Activated CD4-positive, alpha-beta T cell treated with anti-CD3 and anti-CD28 coated beads, Interleukin-2, amount 10 ng/mL, durations not matched to agents 24 days and 14 days (primary cell): ENCODE measurements around the gene SPCS2. TPM values are rescaled to one million over a fixed set of nuclear protein-coding genes. Genes with fewer than 3 reads are reported as not detected.

Experiments used
- DNase-seq: peaks from one replicate; pipeline ENCODE4 v3.0.0; 2022
- H3K27ac Mint-ChIP-seq: one replicate; pipeline ENCODE4 v1.8.0; 2022; ENCODE audit warnings: mild to moderate bottlenecking, mixed read lengths
- H3K27me3 Mint-ChIP-seq: one replicate; pipeline ENCODE4 v1.8.0; 2022; ENCODE audit warnings: mixed read lengths
- H3K36me3 Mint-ChIP-seq: one replicate; pipeline ENCODE4 v1.8.0; 2022; ENCODE audit warnings: low read depth, mild to moderate bottlenecking, mixed read lengths
- H3K4me1 Mint-ChIP-seq: one replicate; pipeline ENCODE4 v1.8.0; 2021; ENCODE audit warnings: mixed read lengths
- H3K4me3 Mint-ChIP-seq: one replicate; pipeline ENCODE4 v1.8.0; 2022; ENCODE audit warnings: mild to moderate bottlenecking, moderate library complexity, mixed read lengths
- H3K9me3 Mint-ChIP-seq: one replicate; pipeline ENCODE4 v1.8.0; 2021; ENCODE audit warnings: mixed read lengths
- intact Hi-C: fragments of 100-400 bp; cut with micrococcal nuclease; formaldehyde crosslinking; loops from one replicate; pipeline ENCODE4 v1.15.1; 2023
- total RNA-seq: library from RNA; stranded (reverse); gene quantifications from 2 replicates; pipeline ENCODE4 v1.2.3, GENCODE V29; 2022

Gene SPCS2
- total RNA-seq, 1 donor from 2014 or later: 154 TPM

DNA sequence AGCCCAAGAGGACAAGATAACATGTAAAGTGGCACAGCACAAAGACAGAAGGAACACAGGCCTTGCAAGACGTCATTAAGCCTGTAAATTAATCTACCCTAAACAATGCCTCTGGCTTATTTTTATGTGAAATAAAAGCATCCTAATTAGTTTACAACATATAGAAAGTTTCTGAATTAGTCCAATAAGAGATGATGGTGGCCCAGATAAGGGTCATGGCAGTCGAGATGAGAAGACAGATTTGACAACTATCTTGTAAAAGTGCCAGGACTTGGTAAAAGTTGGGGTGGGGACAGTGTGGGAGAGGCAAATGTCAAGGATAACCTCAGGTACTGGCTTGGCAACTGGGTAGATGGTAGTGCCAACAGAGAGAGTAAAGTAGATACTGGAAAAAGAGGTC lies 13.8 kb upstream of the SPCS2 start:
- Mint-ChIP-seq H3K9me3 (peaks cover 3% of the 10 kb centered on the region), H3K27me3 (no peaks in the 10 kb centered on the region), H3K27ac (no peak overlapping the region), H3K4me3 (no peak overlapping the region), H3K36me3 (peaks cover 21% of the 10 kb centered on the region), H3K4me1 (peaks cover 9% of the 10 kb centered on the region)
- DNase-seq: no peak
- intact Hi-C loops: no loop called here

DNA sequence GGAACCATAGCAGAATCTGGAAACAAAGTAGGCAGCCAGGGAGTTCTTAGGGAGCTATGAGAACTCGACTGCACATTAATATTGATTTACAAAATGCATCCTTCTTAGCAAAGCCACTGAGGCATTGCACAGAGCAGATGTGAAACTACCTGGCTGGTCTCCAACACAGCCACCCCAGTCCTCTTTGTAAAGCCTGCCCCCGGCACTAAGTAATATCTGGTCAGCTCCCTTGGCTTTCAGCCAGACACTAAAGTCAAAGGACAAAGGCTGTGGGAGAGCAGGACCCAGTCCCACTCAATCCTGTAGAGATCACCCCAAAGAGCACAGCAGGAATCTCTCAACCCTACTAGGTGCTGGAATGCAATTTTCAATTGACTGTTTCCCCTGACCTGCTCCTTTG lies 13.0 kb upstream of the SPCS2 start:
- no peaks in the 10 kb centered on the region for H3K27me3 Mint-ChIP-seq
- intact Hi-C loops: no loop called here
- no peak for DNase-seq
- H3K4me3 Mint-ChIP-seq: no peak overlapping the region
- H3K27ac Mint-ChIP-seq: no peak overlapping the region
- peaks cover 3% of the 10 kb centered on the region for H3K9me3 Mint-ChIP-seq
- peaks cover 24% of the 10 kb centered on the region for H3K36me3 Mint-ChIP-seq
- peaks cover 9% of the 10 kb centered on the region for H3K4me1 Mint-ChIP-seq

GRCh38 chr11:74936976-74937375 lies 12.1 kb upstream of the SPCS2 start:
- Mint-ChIP-seq H3K36me3 (peaks cover 26% of the 10 kb centered on the region), H3K4me1 (peaks cover 13% of the 10 kb centered on the region), H3K4me3 (no peak overlapping the region), H3K27ac (no peak overlapping the region), H3K9me3 (peaks cover 3% of the 10 kb centered on the region), H3K27me3 (no peaks in the 10 kb centered on the region)
- intact Hi-C loops: no loop called here
- DNase-seq: no peak

DNA sequence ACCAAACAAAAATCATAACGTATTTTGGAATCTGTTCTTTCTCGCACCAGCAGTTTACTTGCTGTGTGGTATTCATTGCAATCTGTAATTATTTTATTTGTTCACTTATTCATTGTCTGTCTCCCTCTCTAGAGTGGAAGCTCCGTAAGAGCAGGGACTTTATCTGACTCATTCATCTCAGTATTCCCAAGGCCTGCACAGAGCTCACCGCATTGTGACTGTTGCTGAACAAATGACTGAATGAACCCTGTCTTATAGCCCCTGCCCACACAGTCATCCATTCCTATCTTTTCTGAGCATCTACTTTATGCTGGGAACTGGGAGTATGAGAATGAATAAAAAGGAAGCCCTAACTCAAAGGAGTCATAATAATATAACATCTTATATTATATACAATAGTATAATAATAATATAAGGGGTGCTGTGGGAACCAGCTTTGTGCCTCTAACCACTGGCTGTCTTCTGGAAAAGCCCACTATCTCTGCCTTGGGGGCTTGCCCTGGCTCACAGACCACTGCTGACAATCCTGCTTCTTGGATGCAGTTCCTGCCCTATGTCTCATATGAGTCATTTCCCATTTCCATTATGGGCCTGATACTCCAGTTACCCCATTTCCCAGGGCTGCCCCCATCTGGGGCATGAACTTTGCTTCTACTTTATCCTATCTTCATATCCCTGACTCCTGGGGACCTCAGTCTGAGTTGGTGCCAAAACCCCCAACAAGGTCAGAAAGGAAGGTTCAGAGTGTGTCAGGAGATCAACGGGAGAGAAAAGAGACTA lies 11.2 kb upstream of the SPCS2 start:
- Mint-ChIP-seq H3K4me1 (peaks cover 13% of the 10 kb centered on the region), H3K27me3 (no peaks in the 10 kb centered on the region), H3K9me3 (peaks cover 3% of the 10 kb centered on the region), H3K36me3 (peaks cover 26% of the 10 kb centered on the region), H3K4me3 (no peak overlapping the region), H3K27ac (no peak overlapping the region)
- intact Hi-C loops: no loop called here
- no peak for DNase-seq

DNA sequence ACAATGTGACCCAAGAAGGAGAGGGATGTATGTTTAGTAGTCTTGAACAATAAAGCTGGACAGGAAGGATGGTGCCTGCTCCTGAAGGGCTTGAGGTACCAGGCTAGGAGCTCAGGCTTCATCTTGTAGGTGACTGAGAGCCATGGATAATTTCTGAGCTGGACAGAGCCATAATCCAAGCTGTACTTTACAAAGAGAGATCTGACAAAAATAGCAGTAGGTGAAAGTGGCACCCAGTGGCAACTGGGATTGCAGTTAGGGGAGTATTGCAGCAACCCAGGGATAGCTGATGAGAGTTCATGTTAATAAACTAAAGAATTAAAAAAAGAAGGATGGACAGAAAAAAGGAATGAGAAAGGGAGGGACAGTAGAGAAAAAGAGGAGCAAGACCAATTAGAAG lies 7.6 kb upstream of the SPCS2 start:
- H3K4me1 Mint-ChIP-seq: peaks cover 28% of the 10 kb centered on the region

DNA sequence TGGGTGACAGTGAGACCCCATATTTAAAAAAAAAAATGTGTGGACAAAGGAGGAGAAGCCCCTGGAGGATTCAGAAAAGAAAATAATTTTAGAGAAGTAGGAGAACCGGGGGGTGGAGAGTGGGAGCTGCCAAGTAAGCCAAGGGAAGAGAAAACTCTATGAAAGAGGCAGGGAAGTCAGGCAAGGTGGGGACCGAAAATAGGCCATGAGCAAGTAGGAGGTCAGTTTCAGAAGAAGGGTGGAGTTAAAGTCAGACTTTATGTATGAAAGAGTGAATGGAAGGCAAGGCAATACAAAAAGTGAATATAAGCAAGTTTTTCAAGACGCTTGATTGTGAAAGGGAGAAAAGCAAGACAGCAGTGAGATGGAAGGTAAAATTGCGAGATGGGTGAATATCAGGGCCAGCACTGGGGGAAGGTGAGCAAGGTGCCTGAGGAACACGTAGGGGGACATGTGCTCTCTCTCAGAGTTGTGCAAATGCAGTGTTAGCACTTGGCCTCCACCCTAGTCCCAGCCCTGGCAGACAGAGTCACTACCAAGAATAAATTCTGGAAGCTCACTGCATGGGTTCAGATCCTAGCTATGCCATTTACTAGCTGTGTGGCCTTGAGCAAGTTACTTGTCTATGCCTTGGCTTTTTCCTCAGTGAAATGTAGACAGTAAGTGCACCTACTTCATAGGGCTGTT lies 6.8 kb upstream of the SPCS2 start:
- peaks cover 20% of the 10 kb centered on the region for H3K36me3 Mint-ChIP-seq
- H3K27ac Mint-ChIP-seq: no peak overlapping the region
- no peaks in the 10 kb centered on the region for H3K9me3 Mint-ChIP-seq
- H3K4me3 Mint-ChIP-seq: no peak overlapping the region
- DNase-seq: no peak
- intact Hi-C loops: no loop called here
- peaks cover 28% of the 10 kb centered on the region for H3K4me1 Mint-ChIP-seq
- no peaks in the 10 kb centered on the region for H3K27me3 Mint-ChIP-seq

More for the DNA sequence above, 7.6 kb upstream of the SPCS2 start:
- H3K9me3 Mint-ChIP-seq: no peaks in the 10 kb centered on the region
- intact Hi-C loops: no loop called here
- no peak for DNase-seq
- no peaks in the 10 kb centered on the region for H3K27me3 Mint-ChIP-seq
- no peak overlapping the region for H3K4me3 Mint-ChIP-seq
- no peak overlapping the region for H3K27ac Mint-ChIP-seq
- peaks cover 21% of the 10 kb centered on the region for H3K36me3 Mint-ChIP-seq

GRCh38 chr11:74948546-74948897 lies 544 bp upstream of the SPCS2 start:
- intact Hi-C loops: loop anchor here (2.0 kb wide), 3 partner anchors 20 to 292 kb away; partner anchors contain the start of genes RNF169 and TPBGL
- no peak for DNase-seq
- no peaks in the 10 kb centered on the region for H3K9me3 Mint-ChIP-seq
- peak overlapping the region; percentile 89 for H3K27ac Mint-ChIP-seq
- H3K27me3 Mint-ChIP-seq: no peaks in the 10 kb centered on the region
- peaks cover 39% of the 10 kb centered on the region for H3K36me3 Mint-ChIP-seq
- peaks cover 40% of the 10 kb centered on the region for H3K4me1 Mint-ChIP-seq
- peak overlapping the region; percentile 91 for H3K4me3 Mint-ChIP-seq

GRCh38 chr11:74949753-74950137 lies 679 bp downstream of the SPCS2 start:
- Mint-ChIP-seq H3K27me3 (no peaks in the 10 kb centered on the region), H3K27ac (peak overlapping the region; percentile 89), H3K4me3 (peak overlapping the region; percentile 91), H3K9me3 (no peaks in the 10 kb centered on the region), H3K36me3 (peaks cover 39% of the 10 kb centered on the region), H3K4me1 (peaks cover 38% of the 10 kb centered on the region)
- intact Hi-C loops: loop anchor here (1.0 to 2.0 kb wide), 4 partner anchors 21 to 291 kb away; partner anchors contain the start of genes NEU3, RNF169 and TPBGL
- no peak for DNase-seq

DNA sequence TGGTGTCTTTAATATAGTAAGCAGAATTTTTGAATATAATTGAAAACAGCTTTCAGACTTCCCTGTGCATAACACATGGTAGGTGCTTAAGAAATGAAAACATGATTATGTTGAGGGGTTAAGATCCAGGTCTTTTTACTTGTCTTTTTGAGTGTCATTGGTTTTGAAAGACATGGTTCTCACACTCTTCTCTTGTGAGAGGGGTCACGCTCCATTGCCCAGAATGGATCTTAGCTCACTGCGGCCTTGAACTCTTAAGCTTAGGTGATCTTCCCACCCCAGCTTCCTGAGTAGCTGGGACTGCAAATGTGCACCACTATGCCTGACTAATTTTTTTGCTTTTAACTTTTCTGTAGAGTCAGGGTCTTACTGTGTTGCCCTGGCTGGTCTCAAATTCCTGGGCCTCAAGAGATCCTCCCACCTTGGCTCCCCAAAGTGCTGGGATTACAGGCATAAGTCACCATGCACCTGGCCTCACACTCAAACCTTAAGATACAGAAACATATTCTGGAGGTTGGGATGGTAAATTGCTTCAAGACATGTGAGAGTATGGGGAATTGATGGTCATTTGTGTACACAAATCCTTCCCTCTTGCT lies 1.4 kb downstream of the SPCS2 start:
- Mint-ChIP-seq H3K27me3 (no peaks in the 10 kb centered on the region), H3K36me3 (peaks cover 41% of the 10 kb centered on the region), H3K9me3 (no peaks in the 10 kb centered on the region), H3K27ac (peak overlapping the region; percentile 89), H3K4me1 (peaks cover 38% of the 10 kb centered on the region), H3K4me3 (peak overlapping the region; percentile 91)
- no peak for DNase-seq
- intact Hi-C loops: no loop called here

GRCh38 chr11:74951226-74951625 lies 2.2 kb downstream of the SPCS2 start:
- H3K27me3 Mint-ChIP-seq: no peaks in the 10 kb centered on the region
- intact Hi-C loops: no loop called here
- H3K27ac Mint-ChIP-seq: no peak overlapping the region
- peaks cover 42% of the 10 kb centered on the region for H3K36me3 Mint-ChIP-seq
- no peaks in the 10 kb centered on the region for H3K9me3 Mint-ChIP-seq
- peaks cover 42% of the 10 kb centered on the region for H3K4me1 Mint-ChIP-seq
- DNase-seq: no peak
- H3K4me3 Mint-ChIP-seq: peak overlapping the region; percentile 91

GRCh38 chr11:74952752-74953151 lies 3.7 kb downstream of the SPCS2 start:
- Mint-ChIP-seq H3K36me3 (peaks cover 48% of the 10 kb centered on the region), H3K9me3 (no peaks in the 10 kb centered on the region), H3K27ac (no peak overlapping the region), H3K4me3 (no peak overlapping the region), H3K27me3 (no peaks in the 10 kb centered on the region), H3K4me1 (peaks cover 50% of the 10 kb centered on the region)
- intact Hi-C loops: no loop called here
- no peak for DNase-seq

DNA sequence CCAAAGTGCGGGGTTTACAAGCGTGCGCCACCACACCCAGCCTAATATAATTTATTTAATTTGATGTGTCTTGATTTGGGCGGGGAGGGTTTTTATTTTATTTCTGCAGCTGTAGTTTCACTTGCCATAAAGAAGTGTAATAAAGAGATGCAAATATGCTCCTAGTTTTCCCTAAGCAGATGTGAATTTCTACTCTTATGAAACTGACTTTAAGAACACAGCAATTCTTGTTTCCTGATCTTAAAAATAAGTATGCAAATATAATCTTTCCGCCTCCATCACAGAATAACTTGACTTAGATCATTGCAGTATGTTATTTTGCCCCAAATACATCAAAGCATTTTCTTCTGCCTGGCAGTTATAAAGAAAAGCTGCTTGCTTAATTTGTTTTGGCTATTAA lies 4.4 kb downstream of the SPCS2 start:
- Mint-ChIP-seq H3K36me3 (peaks cover 49% of the 10 kb centered on the region), H3K27me3 (no peaks in the 10 kb centered on the region)

GRCh38 chr11:74954199-74954598 lies 5.1 kb downstream of the SPCS2 start:
- H3K9me3 Mint-ChIP-seq: no peaks in the 10 kb centered on the region
- intact Hi-C loops: no loop called here
- H3K4me3 Mint-ChIP-seq: no peak overlapping the region
- peaks cover 54% of the 10 kb centered on the region for H3K36me3 Mint-ChIP-seq
- H3K4me1 Mint-ChIP-seq: peaks cover 53% of the 10 kb centered on the region
- no peak overlapping the region for H3K27ac Mint-ChIP-seq
- DNase-seq: no peak
- no peaks in the 10 kb centered on the region for H3K27me3 Mint-ChIP-seq

More for the DNA sequence above, 4.4 kb downstream of the SPCS2 start:
- H3K9me3 Mint-ChIP-seq: no peaks in the 10 kb centered on the region
- H3K4me1 Mint-ChIP-seq: peaks cover 51% of the 10 kb centered on the region
- intact Hi-C loops: no loop called here
- H3K4me3 Mint-ChIP-seq: no peak overlapping the region
- H3K27ac Mint-ChIP-seq: no peak overlapping the region
- DNase-seq: no peak

DNA sequence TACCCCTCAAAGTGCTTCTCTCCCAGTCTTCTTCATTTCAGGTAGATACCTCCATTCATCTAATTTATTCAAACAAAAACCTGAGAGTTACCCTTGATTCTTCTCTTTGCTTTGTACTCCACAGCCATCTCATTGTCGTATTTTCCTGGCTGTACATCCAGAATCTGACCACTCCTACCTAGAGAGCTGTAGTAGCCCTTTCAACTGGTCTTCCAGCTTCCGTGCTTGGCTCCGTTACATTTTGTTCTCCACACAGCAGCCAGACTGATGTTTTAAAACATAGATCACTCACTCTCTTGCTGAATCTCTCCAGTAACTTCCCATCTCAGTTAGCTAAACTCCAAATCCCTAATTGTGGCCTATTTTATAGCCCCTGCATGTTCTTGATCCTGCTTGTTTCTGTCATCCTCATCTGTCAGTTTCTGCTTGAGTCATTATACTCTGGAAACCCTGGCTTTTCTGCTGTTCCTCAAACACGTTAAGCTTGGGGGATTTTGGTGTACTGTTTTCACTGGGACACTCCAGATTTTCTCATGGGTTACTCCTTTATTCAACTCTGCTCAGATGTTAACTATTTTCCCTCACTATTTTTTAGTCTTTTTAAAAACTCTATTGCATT lies 7.4 kb downstream of the SPCS2 start:
- no peaks in the 10 kb centered on the region for H3K9me3 Mint-ChIP-seq
- no peak overlapping the region for H3K27ac Mint-ChIP-seq
- peaks cover 41% of the 10 kb centered on the region for H3K36me3 Mint-ChIP-seq
- peaks cover 47% of the 10 kb centered on the region for H3K4me1 Mint-ChIP-seq
- H3K27me3 Mint-ChIP-seq: no peaks in the 10 kb centered on the region
- no peak for DNase-seq
- intact Hi-C loops: no loop called here
- H3K4me3 Mint-ChIP-seq: no peak overlapping the region
